ENCODE results near the gene TINAGL1. TPM values are rescaled to one million over a fixed set of nuclear protein-coding genes. Genes with fewer than 3 reads are reported as not detected.

The TINAGL1 gene
- total and polyA plus RNA-seq, 8 donors = 10.1 to 47.3 (median 25.7) TPM

GRCh38 chr1:31624309-31624708, 48.0 kb downstream of the TINAGL1 start:
- Histone ChIP-seq H3K4me1 (peaks cover 10 to 20% (median 18%) of the 10 kb centered on the region in 3 donors), H3K27me3 (no peaks in the 10 kb centered on the region), H3K27ac (no peak overlapping the region), H3K9me3 (no peaks in the 10 kb centered on the region), H3K4me3 (no peak overlapping the region), H3K36me3 (peaks cover 0 to under 1% (median 0%) of the 10 kb centered on the region in 3 donors)
- FAIRE-seq = no peak
- no peak for ATAC-seq
- no peak for DNase-seq
- intact Hi-C loops (cut with DNase I) = no loop called here
- TF ChIP-seq CTCF (IDR thresholded peaks at IDR 0.05) = no peak
- WGBS, 2 donors = 88 to 91% methylated on average over 5 of the region's 5 CpGs

DNA sequence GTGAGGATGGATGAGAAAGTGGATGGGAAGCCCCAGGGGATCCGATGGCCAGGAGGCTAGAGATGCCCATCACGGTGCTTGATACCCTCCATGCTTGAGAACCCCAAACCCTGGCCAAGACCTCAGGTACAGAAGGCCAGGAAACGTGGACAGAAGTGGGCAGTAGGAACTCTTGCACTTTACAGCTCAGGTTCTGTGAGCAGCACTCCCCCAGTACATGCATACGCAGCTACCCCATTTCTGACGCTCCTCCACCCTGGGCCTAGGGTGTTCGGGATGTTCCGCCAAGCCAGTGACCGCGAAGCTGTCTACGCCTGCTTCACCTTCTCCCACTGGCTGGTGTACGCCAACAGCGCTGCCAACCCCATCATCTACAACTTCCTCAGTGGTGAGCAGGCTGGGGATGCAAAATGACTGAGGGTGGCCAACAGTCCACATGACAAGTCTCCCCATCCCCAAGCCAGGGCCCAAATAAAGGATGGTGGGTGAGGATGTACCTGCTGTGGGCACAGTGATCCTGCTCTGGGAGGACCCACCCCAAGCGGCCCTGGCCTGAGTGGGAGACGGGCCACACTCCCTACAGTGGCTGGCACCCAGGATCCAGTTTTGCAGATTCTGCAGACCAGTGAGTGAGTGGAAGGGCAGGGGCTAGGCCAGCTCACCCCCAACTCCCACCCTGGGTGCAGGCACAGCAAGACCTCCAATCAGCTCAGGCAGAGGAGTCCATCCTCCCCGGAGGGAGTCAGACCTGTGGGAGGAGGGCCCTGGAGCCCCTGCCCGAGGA, 48.6 kb downstream of the TINAGL1 start:
- Histone ChIP-seq H3K27me3 (no peaks in the 10 kb centered on the region), H3K36me3 (peaks cover 0 to 6% (median 0%) of the 10 kb centered on the region in 3 donors), H3K4me3 (no peak overlapping the region), H3K9me3 (no peaks in the 10 kb centered on the region), H3K4me1 (peaks cover 10 to 20% (median 18%) of the 10 kb centered on the region in 3 donors), H3K27ac (no peak overlapping the region)
- DNase-seq (peak in 1 of 6 donors; percentile 46), ATAC-seq (no peak), FAIRE-seq (no peak)
- WGBS, 2 donors = 93% methylated on average over 16 of the region's 16 CpGs
- no peak for TF ChIP-seq CTCF (IDR thresholded peaks at IDR 0.05)
- intact Hi-C loops (cut with DNase I) = no loop called here

DNA sequence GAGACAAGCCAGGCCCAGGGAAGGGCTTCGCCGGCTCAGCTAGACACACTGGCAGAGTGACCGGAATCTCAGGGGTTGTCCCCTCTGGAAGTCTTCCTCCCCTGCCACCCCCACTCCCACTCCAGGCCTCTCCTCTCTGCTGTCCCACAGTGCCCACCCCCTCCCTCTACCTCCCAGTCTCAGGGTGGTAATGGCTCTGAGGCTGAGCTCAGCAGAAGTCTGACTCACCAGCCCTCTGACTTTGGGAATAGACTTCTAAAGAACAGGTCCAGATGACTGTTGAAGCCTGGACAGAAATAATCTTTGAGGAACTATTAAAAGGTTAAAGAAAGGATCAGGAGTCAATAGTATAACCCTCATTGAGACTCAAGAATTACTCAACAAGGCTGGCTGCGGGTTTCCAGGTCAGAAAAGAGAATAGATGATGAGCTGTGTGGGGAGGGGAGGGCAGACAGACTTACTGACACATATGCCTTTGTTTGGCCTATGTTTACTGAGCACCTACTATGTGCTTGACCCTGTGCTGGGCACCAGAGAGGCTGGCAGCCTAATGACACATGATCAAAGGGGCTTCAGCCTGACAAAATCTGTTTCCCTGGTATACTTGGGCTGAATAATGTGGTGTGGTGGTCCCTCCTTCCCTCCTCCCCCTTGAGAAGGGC, 49.4 kb downstream of the TINAGL1 start:
- H3K4me3 ChIP-seq = no peak overlapping the region
- ATAC-seq (no peak), FAIRE-seq (no peak), DNase-seq (no peak)
- peaks cover 10 to 20% (median 18%) of the 10 kb centered on the region in 3 donors for H3K4me1 ChIP-seq
- no peak for TF ChIP-seq CTCF (IDR thresholded peaks at IDR 0.05)
- intact Hi-C loops (cut with DNase I) = no loop called here
- H3K27ac ChIP-seq = no peak overlapping the region
- H3K27me3 ChIP-seq = no peaks in the 10 kb centered on the region
- H3K9me3 ChIP-seq = no peaks in the 10 kb centered on the region
- peaks cover 0 to 14% (median 0%) of the 10 kb centered on the region in 3 donors for H3K36me3 ChIP-seq
- 88 to 94% methylated on average over 4 of the region's 4 CpGs for WGBS, 2 donors

- H3K9me3 ChIP-seq = no peaks in the 10 kb centered on the region
- no peak for TF ChIP-seq CTCF (IDR thresholded peaks at IDR 0.05)
- ATAC-seq (peak in 1 of 4 donors; percentile 5), FAIRE-seq (no peak), DNase-seq (peak in 1 of 6 donors; percentile 51)
- H3K4me3 ChIP-seq = no peak overlapping the region
- H3K36me3 ChIP-seq = peaks cover 0 to 22% (median 0%) of the 10 kb centered on the region in 3 donors
- H3K27me3 ChIP-seq = no peaks in the 10 kb centered on the region
- H3K27ac ChIP-seq = peak overlapping the region; percentile 37 to 59 (median 46)
- peaks cover 10 to 20% (median 18%) of the 10 kb centered on the region in 3 donors for H3K4me1 ChIP-seq
- intact Hi-C loops (cut with DNase I) = no loop called here
- WGBS, 2 donors = 84% methylated on average over 23 of the region's 23 CpGs
These were observed 50.2 kb downstream of the TINAGL1 start for GRCh38 chr1:31626223-31627207.
